Ecto neural progenitor cell (in vitro differentiated cells): ENCODE measurements around the gene CBX8.

ENCODE experiments used
- DNase-seq: peaks from one replicate; pipeline ENCODE4 v3.0.0-alpha.2; 2018; ENCODE audit warnings: low spot score

CBX8 gene

GRCh38 chr17:79804856-79805696 lies 8.2 kb upstream of the CBX8 start:
- no peak for DNase-seq

GRCh38 chr17:79803997-79804855 lies 7.3 kb upstream of the CBX8 start:
- DNase-seq, result peak; percentile 78

- peak; percentile 61 for DNase-seq
These were observed 6.6 kb upstream of the CBX8 start for GRCh38 chr17:79803421-79803996.

GRCh38 chr17:79802736-79803420 lies 6.0 kb upstream of the CBX8 start:
- DNase-seq, result peak; percentile 74

- no peak for DNase-seq
These were observed 5.3 kb upstream of the CBX8 start for GRCh38 chr17:79802039-79802735.

GRCh38 chr17:79801156-79802038 lies 4.5 kb upstream of the CBX8 start:
- peak; percentile 73 for DNase-seq

DNA sequence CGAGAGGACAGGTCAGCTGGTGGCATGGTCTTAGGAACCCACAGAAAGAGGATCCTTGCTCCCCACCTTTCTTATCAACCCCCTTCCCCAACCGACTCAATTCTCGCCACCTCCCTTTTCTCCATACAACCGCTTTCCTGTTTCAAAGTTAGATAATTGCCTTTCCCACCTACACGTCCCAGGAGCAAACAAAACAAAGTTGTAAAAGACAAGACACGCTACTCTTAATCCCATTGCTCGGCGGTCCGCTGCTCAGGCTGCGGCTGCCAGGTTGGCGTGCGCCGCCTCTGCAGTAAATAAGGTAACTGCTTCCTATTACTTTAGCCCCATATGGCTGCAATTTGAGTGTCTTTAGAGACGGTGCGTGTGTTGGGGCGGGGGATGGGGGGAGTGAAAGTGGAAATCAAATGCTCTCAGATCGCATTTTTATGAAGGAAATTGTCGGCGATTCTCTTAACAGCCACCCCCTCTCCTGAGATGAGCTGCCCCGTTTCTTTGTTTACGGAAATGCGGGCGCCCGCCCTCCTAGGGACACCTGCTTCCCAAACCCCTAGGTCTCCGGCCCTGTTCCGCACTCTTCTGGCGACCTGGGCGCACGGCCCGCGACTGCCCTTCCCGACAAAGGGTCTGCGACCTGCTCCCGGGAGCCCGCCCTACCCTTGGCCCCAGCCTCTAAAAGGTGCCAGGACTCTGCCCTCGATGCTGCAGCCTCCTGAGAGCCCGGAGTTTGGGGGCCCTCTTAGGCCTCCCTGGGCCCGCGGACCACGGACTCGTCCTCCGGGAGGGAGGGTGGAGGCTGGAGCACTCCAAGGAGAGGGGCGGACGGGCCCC lies 3.7 kb upstream of the CBX8 start:
- peak; percentile 82 for DNase-seq

- DNase-seq, result peak; percentile 71
These were observed 2.9 kb upstream of the CBX8 start for GRCh38 chr17:79799538-79800324.

GRCh38 chr17:79799174-79799537 lies 2.3 kb upstream of the CBX8 start:
- DNase-seq, result peak; percentile 77

DNA sequence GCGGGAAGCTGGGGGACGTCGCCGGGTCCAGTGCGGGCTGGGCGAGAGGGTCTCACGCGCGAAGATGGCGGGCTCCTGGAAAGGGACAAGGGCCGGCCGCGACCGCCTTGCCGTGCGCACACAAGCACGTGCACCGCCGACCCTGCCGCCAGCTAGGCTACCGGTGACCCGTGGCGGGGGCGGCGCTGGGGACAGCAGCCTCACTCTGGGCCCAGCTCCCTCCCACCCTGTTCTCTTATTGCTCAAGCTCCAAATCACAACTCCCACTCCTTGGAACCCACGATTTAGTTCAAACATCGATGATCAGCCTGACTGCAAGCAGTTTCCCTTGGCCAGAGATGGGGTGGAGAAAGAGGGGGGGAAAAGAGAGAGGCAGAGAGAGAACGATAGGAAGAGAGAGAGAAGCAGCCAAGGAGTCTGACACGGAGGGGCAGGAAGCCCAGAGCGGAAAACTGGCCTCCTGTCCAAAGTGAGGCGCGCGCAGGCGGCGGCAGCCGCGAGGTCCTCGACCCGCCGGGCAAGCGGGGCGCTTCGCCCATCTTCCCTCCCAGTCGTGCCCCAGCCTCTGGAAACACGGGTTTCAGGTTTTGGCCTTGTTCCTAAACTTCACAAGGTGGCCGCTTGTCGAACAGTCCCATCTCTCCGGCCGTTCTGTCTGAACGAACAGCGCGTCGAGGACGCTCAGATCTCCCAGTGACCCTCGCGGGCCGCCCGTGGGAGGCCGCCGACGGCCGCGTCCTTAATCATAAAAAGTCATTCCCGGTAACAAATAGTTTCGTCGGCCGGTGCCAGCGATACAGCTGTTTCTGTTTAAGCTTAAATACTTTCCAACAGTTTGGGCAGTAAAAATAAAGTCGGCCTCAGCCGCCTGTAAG lies 1.7 kb upstream of the CBX8 start:
- peak; percentile 73 for DNase-seq

DNA sequence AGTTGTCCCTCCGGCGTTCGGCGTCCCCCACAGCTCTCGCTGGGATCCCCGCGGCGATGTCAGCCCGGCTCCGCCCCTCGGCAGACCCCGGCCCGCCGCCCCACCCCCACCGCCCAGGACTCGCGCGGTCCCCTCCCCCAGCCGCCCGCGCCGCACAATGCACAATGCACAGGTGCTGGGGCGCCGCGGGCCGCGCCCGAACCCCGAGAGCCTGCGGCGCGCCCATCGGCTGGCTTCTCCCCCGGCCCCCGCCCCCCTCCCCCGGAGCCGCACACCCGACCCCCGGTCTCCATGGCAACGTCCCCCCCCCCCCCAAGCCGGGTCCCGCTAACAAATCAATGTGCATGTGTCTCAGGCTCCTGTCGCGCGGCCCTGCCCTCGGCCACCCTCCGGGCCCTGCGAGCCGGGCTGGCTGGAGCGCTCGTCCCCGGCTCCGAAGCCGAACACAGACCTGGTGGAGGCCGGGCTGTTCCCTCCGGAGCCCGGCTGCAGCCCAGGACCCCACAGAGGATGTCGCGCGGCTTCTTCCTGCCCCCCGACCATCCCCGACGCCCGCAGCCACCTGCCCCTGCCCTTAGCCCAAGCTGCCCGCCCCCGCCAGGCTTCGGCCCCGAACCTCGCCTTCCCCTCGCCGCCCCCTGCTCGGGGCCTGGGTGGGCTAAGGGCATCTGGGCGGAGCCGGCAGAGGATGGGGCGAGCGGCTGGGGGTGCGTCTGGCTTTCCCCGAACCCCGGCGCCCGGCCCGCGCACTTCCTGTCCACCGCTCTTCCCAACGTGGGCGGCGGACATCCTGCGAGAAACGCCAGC lies 818 bp upstream of the CBX8 start:
- peak; percentile 80 for DNase-seq

DNA sequence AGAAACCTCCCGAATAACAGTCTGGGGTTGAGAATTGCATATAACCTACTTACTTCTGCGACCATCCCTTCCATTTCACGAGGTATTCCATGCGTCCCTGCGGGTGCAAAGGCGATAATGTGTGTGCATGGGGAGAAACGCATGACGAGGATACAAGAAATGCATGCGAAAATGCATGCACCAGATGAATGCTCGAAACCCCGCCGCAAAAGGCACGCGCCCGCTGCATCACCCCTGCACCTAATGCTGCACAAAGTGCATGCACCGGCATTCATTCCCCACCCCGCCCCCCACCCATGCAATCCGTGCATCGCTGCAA lies 474 bp downstream of the CBX8 start:
- no peak for DNase-seq

- no peak for DNase-seq
These were observed 958 bp downstream of the CBX8 start for GRCh38 chr17:79795795-79796443.

- DNase-seq, result no peak
These were observed 2.0 kb downstream of the CBX8 start for GRCh38 chr17:79794659-79795511.

DNA sequence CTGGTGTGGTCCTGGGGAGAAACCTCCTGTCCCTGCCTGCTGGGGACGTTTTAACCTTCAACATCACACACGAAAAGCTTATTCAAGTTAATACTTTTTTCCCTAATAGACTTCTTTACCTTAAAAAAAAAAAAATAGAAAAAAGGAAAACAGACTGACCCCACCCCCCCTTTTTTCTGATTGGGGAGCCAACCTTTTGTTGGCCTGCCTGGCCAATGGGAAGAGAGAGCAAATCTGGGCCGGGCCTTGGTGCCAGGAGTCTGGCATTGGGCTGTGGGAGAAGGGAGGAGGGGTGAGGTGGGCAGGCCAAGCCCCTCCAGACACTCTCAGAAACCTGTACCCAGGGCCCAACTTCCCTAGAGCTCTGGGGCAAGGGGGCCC lies 3.0 kb downstream of the CBX8 start:
- peak; percentile 84 for DNase-seq
